ENCODE measurements around the gene GALNT17. TPM values are rescaled to one million over a fixed set of nuclear protein-coding genes. Genes with fewer than 3 reads are reported as not detected.

GALNT17 gene
- total RNA-seq, 1 donor, result 0.18 TPM

DNA sequence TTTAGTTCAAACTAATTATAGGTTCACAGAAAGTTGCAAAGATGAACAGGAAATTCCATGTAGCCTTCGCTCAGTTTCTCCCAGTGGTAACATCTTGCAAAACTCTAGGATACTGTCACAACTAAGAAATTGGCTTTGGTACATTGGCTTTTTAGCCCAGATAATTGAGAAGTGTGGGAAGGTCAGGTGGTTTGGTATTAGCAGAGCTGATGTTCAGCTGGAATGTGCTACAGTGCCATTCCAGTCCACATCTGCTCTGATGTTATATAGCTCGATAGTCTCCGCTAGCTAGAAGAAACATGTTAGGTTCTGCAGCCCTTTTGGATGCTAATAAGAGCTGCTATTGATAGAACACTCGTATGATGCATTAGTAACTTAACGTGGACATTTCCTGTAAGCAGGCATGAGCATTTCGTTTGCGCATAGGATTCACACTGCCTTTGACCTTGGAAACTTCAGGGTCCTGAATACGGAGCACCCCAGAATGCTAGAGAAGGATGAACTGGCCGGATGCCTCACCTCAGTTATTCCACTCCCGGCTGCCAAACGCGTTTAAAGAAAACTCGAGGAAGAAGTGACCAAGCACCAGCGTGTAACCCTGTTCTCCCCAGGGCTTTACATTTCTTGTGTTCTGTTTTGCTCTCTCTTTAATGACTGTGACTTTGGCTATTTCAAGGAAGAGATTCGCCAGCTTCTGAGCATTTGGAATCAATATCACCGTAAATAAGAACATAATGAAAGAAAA, 271.4 kb downstream of the GALNT17 start:
- TF ChIP-seq, protein P1, sequence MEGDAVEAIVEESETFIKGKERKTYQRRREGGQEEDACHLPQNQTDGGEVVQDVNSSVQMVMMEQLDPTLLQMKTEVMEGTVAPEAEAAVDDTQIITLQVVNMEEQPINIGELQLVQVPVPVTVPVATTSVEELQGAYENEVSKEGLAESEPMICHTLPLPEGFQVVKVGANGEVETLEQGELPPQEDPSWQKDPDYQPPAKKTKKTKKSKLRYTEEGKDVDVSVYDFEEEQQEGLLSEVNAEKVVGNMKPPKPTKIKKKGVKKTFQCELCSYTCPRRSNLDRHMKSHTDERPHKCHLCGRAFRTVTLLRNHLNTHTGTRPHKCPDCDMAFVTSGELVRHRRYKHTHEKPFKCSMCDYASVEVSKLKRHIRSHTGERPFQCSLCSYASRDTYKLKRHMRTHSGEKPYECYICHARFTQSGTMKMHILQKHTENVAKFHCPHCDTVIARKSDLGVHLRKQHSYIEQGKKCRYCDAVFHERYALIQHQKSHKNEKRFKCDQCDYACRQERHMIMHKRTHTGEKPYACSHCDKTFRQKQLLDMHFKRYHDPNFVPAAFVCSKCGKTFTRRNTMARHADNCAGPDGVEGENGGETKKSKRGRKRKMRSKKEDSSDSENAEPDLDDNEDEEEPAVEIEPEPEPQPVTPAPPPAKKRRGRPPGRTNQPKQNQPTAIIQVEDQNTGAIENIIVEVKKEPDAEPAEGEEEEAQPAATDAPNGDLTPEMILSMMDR (IDR thresholded peaks at IDR 0.05; ENCODE audit: insufficient read depth, low read length), result no peak

DNA sequence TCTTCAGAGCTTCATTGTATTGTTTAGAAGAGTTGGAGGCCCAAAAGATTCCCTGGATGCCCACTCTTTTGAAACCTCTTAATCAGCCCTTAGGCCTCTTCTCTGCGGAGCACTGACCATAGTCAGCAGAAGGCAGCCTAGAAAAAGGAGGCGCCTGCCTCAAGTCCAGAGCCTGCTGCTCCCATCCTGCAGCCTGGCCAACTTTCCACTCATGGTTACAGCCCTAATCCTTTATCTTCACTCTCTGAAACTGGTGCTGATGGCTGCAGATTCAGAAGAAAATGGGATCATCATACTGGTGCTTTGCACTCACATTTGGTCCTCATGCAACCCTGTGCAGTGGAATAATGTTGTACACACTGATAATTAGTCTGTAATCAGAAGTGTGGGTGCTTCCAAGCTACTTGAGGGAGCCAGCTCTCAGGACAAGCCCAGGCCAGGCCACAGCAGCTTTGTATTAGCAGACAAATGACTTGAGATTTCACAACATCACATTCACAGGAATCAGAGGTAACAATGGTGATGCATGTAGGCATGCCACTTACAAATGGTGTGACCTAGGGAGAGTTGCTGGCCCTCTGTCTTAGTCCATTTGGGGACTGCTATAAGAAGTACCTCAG, 272.9 kb downstream of the GALNT17 start:
- no peak for DNase-seq (ENCODE audit: low read depth)
- TF ChIP-seq, protein P1 (IDR thresholded peaks at IDR 0.05; ENCODE audit: insufficient read depth, low read length), result no peak

More for the DNA sequence above, 271.4 kb downstream of the GALNT17 start:
- H3K4me3 ChIP-seq (ENCODE audit: low read depth, low read length), result no peak overlapping the region
- no peak for DNase-seq (ENCODE audit: low read depth)

DNA sequence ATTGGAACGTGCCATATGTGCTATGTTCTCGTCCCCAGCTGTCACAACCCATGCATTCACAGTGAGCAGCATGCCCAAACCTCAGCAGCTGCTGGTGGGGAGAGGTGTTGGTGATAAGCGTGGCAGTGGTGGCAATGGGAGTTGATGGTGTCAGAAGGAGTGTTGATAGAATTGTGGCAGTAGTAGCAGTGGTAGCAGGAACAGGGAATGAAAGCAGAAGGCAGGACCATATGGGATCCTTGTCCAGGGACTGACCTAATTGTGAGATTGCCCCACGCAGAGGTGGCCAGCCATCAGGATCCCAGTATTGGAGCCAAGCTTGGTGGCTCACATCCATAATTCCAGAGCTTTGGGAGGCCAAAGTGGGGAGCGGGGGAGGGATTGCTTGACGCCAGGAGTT, 276.3 kb downstream of the GALNT17 start:
- no peak for DNase-seq (ENCODE audit: low read depth)
- TF ChIP-seq, protein P1 (IDR thresholded peaks at IDR 0.05; ENCODE audit: insufficient read depth, low read length), result no peak
- H3K4me3 ChIP-seq (ENCODE audit: low read depth, low read length), result no peak overlapping the region

More for the DNA sequence above, 272.9 kb downstream of the GALNT17 start:
- H3K4me3 ChIP-seq (ENCODE audit: low read depth, low read length), result no peak overlapping the region

- no peak for DNase-seq (ENCODE audit: low read depth)
- no peak overlapping the region for H3K4me3 ChIP-seq (ENCODE audit: low read depth, low read length)
- TF ChIP-seq, protein P1 (IDR thresholded peaks at IDR 0.05; ENCODE audit: insufficient read depth, low read length), result no peak
Observed at GRCh38 chr7:71409550-71410157, 277.7 kb downstream of the GALNT17 start.

DNA sequence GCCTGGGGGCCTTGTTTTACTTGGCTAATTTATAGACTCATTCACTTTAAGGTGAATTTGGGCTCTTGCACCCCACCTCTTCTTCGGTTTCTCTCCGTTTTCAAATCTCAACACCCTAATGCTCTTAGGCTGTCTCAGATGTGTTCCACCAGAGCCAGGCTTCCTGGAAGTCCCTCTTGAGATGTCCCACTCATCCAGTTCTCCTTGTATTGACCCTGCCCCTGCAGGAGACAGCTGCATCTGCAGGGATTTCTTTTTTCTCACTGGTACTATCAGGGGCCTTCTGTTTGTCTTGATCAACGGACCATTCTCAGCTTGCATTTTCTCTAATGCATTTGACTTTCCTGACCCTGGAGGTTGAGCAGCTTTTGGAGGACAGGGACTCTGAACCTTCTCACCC, 279.5 kb downstream of the GALNT17 start:
- no peak for DNase-seq (ENCODE audit: low read depth)
- TF ChIP-seq, protein P1 (IDR thresholded peaks at IDR 0.05; ENCODE audit: insufficient read depth, low read length), result no peak
- no peak overlapping the region for H3K4me3 ChIP-seq (ENCODE audit: low read depth, low read length)

DNA sequence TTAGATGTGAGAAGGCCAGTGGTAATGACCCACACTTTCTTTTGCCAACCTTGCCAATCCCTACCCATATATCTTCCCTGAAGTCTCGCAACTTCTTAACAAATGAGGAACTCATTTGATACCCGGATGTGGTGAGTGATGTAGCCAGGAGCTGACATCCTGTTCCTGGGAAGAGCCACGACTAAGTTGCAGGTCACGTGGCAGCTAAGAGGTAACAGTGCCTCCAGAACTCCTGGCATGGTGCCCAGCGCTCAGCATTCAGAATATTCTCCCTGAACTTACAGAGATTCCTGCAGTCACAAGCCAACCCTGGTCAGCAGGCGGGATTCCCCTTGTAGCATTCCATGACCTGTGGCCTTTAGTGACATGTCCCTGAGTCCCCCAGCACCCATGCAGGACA, 282.5 kb downstream of the GALNT17 start:
- TF ChIP-seq, protein P1 (IDR thresholded peaks at IDR 0.05; ENCODE audit: insufficient read depth, low read length), result no peak
- H3K4me3 ChIP-seq (ENCODE audit: low read depth, low read length), result no peak overlapping the region
- DNase-seq (ENCODE audit: low read depth), result no peak

All from fibroblast of the aortic adventitia (primary cell).